ENCODE measurements around the gene ITCH. TPM values are rescaled to one million over a fixed set of nuclear protein-coding genes. Genes with fewer than 3 reads are reported as not detected.

ITCH gene
- total RNA-seq, 1 experiment from 2014 or later, result 63.9 TPM

GRCh38 chr20:34542439-34542838, 179.4 kb downstream of the ITCH start:
- ChIA-PET CTCF (no interaction called here), POLR2A (no interaction called here)
- no peaks in the 10 kb centered on the region for H3K9me3 ChIP-seq (ENCODE audit: control insufficient read depth, insufficient read depth, low read depth, low read length)
- intact Hi-C loops (cut with micrococcal nuclease; ENCODE audit: unreplicated experiment), result no loop called here
- H3K36me3 ChIP-seq (ENCODE audit: control insufficient read depth, insufficient read depth, low read length), result no peaks in the 10 kb centered on the region; the same call in 1 of the 2 replicates
- in situ Hi-C loops (cut with HindIII; ENCODE audit: low pct_unique_long_range_greater_than_20kb, low sequenced_read_pairs), result no loop called here
- TF ChIP-seq POLR2AphosphoS5 (IDR thresholded peaks at IDR 0.05; ENCODE audit: low read depth, low read length) (no peak), TCF7L2 (IDR thresholded peaks at IDR 0.05; ENCODE audit: low read depth, low read length) (no peak), SIN3A (IDR thresholded peaks at IDR 0.05; ENCODE audit: borderline replicate concordance, insufficient read depth, low read depth, low read length) (no peak)
- TF ChIP-seq, protein P1, sequence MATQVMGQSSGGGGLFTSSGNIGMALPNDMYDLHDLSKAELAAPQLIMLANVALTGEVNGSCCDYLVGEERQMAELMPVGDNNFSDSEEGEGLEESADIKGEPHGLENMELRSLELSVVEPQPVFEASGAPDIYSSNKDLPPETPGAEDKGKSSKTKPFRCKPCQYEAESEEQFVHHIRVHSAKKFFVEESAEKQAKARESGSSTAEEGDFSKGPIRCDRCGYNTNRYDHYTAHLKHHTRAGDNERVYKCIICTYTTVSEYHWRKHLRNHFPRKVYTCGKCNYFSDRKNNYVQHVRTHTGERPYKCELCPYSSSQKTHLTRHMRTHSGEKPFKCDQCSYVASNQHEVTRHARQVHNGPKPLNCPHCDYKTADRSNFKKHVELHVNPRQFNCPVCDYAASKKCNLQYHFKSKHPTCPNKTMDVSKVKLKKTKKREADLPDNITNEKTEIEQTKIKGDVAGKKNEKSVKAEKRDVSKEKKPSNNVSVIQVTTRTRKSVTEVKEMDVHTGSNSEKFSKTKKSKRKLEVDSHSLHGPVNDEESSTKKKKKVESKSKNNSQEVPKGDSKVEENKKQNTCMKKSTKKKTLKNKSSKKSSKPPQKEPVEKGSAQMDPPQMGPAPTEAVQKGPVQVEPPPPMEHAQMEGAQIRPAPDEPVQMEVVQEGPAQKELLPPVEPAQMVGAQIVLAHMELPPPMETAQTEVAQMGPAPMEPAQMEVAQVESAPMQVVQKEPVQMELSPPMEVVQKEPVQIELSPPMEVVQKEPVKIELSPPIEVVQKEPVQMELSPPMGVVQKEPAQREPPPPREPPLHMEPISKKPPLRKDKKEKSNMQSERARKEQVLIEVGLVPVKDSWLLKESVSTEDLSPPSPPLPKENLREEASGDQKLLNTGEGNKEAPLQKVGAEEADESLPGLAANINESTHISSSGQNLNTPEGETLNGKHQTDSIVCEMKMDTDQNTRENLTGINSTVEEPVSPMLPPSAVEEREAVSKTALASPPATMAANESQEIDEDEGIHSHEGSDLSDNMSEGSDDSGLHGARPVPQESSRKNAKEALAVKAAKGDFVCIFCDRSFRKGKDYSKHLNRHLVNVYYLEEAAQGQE (IDR thresholded peaks at IDR 0.05; ENCODE audit: insufficient read depth in 1 of 2, low read depth in 2 of 2, low read length in 1 of 2), result no peak
- TF ChIP-seq, protein P2, sequence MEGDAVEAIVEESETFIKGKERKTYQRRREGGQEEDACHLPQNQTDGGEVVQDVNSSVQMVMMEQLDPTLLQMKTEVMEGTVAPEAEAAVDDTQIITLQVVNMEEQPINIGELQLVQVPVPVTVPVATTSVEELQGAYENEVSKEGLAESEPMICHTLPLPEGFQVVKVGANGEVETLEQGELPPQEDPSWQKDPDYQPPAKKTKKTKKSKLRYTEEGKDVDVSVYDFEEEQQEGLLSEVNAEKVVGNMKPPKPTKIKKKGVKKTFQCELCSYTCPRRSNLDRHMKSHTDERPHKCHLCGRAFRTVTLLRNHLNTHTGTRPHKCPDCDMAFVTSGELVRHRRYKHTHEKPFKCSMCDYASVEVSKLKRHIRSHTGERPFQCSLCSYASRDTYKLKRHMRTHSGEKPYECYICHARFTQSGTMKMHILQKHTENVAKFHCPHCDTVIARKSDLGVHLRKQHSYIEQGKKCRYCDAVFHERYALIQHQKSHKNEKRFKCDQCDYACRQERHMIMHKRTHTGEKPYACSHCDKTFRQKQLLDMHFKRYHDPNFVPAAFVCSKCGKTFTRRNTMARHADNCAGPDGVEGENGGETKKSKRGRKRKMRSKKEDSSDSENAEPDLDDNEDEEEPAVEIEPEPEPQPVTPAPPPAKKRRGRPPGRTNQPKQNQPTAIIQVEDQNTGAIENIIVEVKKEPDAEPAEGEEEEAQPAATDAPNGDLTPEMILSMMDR (IDR thresholded peaks at IDR 0.05), result no peak
- no peak for DNase-seq (ENCODE audit: low read depth, low spot score)
- H3K4me3 ChIP-seq (ENCODE audit: low read depth in 2 of 2, low read length in 2 of 2), result no peak overlapping the region
- H3K4me1 ChIP-seq (ENCODE audit: control insufficient read depth, insufficient read depth, low read length), result no peaks in the 10 kb centered on the region
- H3K27ac ChIP-seq (ENCODE audit: low read length), result no peak overlapping the region
- no peak for ATAC-seq
- BruUV-seq (replicated peaks), result no TSS peak
- H3K27me3 ChIP-seq (ENCODE audit: control insufficient read depth, insufficient read depth, low read length), result no peaks in the 10 kb centered on the region

GRCh38 chr20:34543463-34544056, 180.5 kb downstream of the ITCH start:
- ChIA-PET CTCF (interaction anchor here (0.6 kb wide), 1 partner anchor 423 kb away, joined by 12 read pairs; no protein-coding TSS in a partner anchor), POLR2A (interaction anchor here (0.5 to 0.7 kb wide), 2 partner anchors 146 to 238 kb away, joined by 3 to 6 read pairs; no protein-coding TSS in a partner anchor)
- no peaks in the 10 kb centered on the region for H3K9me3 ChIP-seq (ENCODE audit: control insufficient read depth, insufficient read depth, low read depth, low read length)
- no peaks in the 10 kb centered on the region for H3K27me3 ChIP-seq (ENCODE audit: control insufficient read depth, insufficient read depth, low read length)
- H3K27ac ChIP-seq (ENCODE audit: low read length), result no peak overlapping the region
- no peaks in the 10 kb centered on the region for H3K4me1 ChIP-seq (ENCODE audit: control insufficient read depth, insufficient read depth, low read length)
- in situ Hi-C loops (cut with HindIII; ENCODE audit: low pct_unique_long_range_greater_than_20kb, low sequenced_read_pairs) (no loop called here), intact Hi-C loops (cut with micrococcal nuclease; ENCODE audit: unreplicated experiment) (no loop called here)
- DNase-seq (ENCODE audit: low read depth, low spot score) (no peak), ATAC-seq (no peak)
- H3K36me3 ChIP-seq (ENCODE audit: control insufficient read depth, insufficient read depth, low read length), result no peaks in the 10 kb centered on the region; the same call in 1 of the 2 replicates
- TF ChIP-seq POLR2AphosphoS5 (IDR thresholded peaks at IDR 0.05; ENCODE audit: low read depth, low read length) (no peak), SIN3A (IDR thresholded peaks at IDR 0.05; ENCODE audit: borderline replicate concordance, insufficient read depth, low read depth, low read length) (no peak), TCF7L2 (IDR thresholded peaks at IDR 0.05; ENCODE audit: low read depth, low read length) (no peak)
- TF ChIP-seq, protein P1 (IDR thresholded peaks at IDR 0.05; ENCODE audit: insufficient read depth in 1 of 2, low read depth in 2 of 2, low read length in 1 of 2), result no peak
- TF ChIP-seq, protein P2 (IDR thresholded peaks at IDR 0.05), result no peak
- H3K4me3 ChIP-seq (ENCODE audit: low read depth in 2 of 2, low read length in 2 of 2), result no peak overlapping the region
- BruUV-seq (replicated peaks), result no TSS peak
